HS-5 (cell line): ENCODE measurements around the gene PBXIP1.
"Not testable (repeated sequence)": the region's sequence is repeated elsewhere in the genome, so short reads cannot be mapped to it uniquely, and the experiment has no call there.

ENCODE experiments used
- DNase-seq: peaks from one replicate; pipeline ENCODE4 v3.0.0-alpha.2; 2012; ENCODE audit warnings: low read depth

PBXIP1 gene

GRCh38 chr1:154993572-154994268 is 37.8 kb upstream of the PBXIP1 start, which contains the start of gene LENEP:
TSS of gene LENEP (plus strand) at chr1:154993586. CDS start at chr1:154993608, 22 bp downstream.
- no peak for DNase-seq

GRCh38 chr1:154992721-154993571 is 37.0 kb upstream of the PBXIP1 start:
- no peak for DNase-seq

GRCh38 chr1:154990276-154990675 is 34.4 kb upstream of the PBXIP1 start:
- no peak for DNase-seq

GRCh38 chr1:154989195-154989860 is 33.4 kb upstream of the PBXIP1 start:
- DNase-seq, result no peak

GRCh38 chr1:154988058-154988954 is 32.4 kb upstream of the PBXIP1 start:
- DNase-seq, result no peak

GRCh38 chr1:154987326-154987725 is 31.4 kb upstream of the PBXIP1 start:
- no peak for DNase-seq

- DNase-seq, result not testable (repeated sequence)
Measured at GRCh38 chr1:154986736-154987135, 30.8 kb upstream of the PBXIP1 start.

- DNase-seq, result no peak
Measured at GRCh38 chr1:154983776-154984466, 28.0 kb upstream of the PBXIP1 start.

- peak; percentile 99 for DNase-seq
Measured at GRCh38 chr1:154982897-154983648, 27.2 kb upstream of the PBXIP1 start, which contains the start of gene FLAD1. TSS of gene FLAD1 (plus strand) at chr1:154983344. CDS start at chr1:154983695, 351 bp downstream.

- no peak for DNase-seq
Measured at GRCh38 chr1:154982341-154982740, 26.4 kb upstream of the PBXIP1 start.

GRCh38 chr1:154978360-154978759 is 22.5 kb upstream of the PBXIP1 start:
- no peak for DNase-seq

- not testable (repeated sequence) for DNase-seq
Measured at GRCh38 chr1:154977762-154978161, 21.9 kb upstream of the PBXIP1 start.

- no peak for DNase-seq
Measured at GRCh38 chr1:154975409-154976059, 19.6 kb upstream of the PBXIP1 start.

GRCh38 chr1:154974808-154975408 is 19.0 kb upstream of the PBXIP1 start:
- peak; percentile 95 for DNase-seq

- DNase-seq, result peak; percentile 100
Measured at GRCh38 chr1:154974102-154974807, 18.4 kb upstream of the PBXIP1 start, which contains the start of gene CKS1B. TSS of gene CKS1B (plus strand) at chr1:154974681. CDS start at chr1:154974746, 65 bp downstream.

GRCh38 chr1:154973344-154974101 is 17.6 kb upstream of the PBXIP1 start:
- DNase-seq, result peak; percentile 96

- DNase-seq, result peak; percentile 93
Measured at GRCh38 chr1:154972517-154973343, 16.8 kb upstream of the PBXIP1 start.
